ENCODE measurements around the gene LAT.
A peak's percentile ranks its signal among the peaks of the same experiment; 100 is the strongest.

LAT gene

DNA sequence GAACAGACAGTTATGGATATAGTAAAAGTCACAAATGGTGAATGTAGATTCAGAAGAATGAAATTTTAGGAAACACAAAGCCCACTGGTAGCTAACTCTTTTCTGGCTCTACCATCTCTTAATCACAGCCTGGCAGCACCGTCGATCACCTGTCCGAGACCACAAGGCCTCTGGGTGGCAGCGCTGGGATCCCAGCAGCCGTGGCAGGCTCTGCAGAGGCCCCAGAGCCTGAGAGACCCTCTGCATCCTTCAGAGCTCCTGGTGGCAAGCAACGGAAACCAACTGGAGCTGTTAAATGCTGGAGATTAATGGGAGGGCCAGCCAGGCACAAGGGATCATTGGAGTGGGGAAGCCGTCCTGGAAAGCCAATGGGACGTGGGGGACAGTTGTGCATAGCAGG, 26.3 kb downstream of the LAT start:
- no peak for DNase-seq

DNA sequence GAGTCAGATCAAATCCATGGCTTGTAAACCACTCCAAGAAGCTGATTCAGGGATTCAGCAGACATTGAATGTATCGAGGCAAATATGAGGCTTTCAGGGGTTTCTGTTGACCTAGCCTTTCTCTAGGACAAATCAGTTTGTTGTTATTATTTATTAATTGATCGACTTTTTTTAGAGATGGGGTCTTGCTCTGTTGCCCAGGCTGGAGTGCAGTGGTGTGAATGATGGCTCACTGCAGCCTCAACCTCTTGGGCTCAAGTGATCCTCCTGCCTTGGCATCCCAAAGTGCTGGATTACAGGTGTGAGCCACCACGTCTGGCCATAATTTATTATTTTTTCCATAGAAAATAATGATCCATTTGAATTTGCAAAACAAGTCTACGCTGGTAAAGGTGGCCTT, 27.0 kb downstream of the LAT start:
- no peak for DNase-seq

DNA sequence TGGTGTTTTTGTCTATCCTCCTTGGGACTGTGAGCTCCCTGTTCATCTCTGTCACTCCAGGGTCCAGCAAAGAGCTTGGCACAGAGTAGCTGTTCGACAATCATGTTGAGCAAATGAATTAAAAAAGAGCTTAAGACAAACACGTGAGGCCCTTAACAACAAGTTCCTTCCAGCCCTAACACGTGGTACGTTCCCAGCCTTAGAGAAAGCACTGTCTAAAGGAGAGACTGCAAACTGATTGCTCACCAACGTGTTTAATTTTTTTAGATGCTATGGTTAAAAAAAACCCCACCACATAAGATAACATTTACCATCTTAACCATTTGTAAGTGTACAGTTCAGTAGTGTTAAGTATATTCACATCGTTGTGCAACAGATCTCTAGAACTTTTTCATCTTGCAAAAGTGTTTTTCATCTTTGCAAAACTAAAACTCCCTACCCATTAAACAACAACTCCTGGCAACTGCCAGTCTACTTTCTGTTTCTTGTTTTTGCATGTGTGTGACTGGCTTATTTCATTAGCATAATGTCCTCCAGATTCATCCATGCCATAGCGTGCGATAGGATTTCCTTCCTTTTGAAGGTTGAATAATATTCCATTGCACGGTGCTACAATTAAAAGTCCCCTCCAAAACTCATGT, 28.2 kb downstream of the LAT start:
- no peak for DNase-seq

DNA sequence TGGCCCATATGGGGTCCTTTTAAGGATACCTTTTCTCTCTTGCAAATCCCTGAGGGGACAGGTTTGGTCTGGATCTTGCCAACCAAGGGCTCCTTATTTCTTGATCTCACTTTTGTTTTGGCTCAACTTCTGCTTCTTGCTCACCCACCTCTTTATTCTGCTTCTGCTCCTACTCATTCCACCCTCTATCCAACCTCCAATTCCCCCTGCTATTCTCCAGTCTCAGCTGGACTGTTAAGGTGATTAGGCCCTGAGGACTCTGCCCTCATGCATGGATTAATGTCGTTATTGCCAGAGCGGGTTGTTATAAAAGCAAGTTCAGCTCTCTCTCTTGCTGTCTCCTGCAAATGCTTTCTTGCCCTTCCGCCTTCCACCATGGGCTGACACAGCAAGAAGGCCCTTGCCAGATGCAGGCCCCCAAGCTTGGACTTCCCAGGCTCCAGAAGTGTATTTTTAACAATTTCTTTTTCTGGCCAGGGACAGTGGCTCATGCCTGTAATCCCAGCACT, 29.8 kb downstream of the LAT start:
- DNase-seq: no peak

DNA sequence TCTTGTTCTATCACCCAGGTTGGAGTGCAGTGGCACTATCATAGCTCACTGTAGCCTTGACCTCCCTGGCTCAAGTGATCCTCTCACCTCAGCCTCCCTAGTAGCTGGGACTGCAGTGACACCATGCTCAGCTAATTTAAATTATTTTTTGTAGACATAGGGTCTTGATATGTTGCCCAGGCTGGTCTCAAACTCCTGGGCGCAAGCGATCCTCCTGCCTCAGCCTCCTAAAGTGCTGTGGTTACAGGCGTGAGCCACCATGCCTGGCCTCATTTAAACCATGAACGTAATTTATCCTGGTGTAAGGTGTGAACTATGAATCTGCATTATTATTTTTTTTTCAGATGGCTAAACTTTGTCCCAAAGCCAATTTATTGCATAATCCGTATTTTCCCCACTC, 37.3 kb downstream of the LAT start:
- no peak for DNase-seq

DNA sequence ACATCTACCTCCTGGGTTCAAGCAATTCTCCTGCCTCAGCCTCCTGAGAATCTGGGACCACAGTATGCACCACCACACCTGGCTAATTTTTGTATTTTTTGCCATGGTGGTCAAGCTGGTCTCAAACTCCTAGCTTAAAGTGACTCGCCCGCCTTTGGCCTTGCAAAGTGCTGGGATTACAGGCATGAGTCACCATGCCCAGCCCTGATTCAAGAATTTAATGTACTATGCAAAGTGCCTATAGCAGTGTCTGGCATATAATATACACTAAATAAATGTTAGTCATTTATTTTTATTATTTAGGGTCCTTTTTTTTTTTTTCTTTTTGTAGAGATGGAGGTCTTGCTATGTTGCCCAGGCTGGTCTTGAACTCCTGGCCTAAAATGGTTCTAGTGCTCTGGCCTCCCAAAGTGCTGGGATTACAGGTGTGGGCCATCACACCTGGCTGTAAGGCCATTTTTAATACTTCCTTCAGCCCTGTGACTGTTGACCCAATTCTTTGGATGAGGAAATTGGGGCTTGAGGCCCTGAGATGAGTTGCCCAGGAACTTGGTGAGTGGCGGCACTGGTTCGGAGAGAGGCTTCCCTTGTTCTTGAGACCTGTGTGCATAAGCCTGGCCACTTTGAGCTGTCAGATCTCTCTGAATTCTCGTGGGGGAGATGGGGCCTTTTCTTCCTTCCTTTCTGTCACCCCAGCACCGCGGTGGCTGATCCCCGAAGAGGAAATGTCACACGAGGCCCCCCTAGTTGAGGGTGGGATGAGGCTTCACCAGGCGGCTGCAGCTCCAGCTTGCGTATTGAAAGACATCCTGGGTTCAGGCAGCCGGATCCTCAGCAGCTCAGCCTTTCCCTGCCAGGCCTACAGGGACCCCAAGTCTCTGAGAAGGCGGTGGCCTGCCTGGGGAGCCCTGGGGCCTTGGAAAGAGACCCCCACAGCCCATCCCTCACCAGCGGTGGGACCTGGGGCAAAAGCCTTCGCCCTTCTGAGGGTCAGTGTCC, 38.7 kb downstream of the LAT start:
- DNase-seq: no peak

DNA sequence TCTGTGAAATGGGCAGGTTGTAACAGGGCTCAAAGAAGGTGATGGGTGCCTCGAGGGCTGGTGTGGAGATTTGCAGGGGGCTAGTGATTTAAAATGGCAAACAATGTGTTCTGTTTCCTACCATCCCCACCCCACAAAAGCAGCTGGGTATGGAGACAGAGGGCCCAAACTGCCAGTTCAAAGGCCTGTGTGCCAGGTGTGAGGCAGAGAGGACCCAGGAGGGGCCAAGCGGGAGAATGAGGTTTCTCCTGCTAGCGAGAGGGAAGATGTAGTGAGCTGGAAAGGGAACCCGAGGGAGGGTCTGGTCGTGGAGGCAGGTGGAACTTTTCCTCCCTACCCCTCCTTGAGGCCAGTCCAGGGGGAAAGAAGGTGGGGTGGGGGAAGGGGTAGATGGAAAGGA, 39.4 kb downstream of the LAT start:
- no peak for DNase-seq

DNA sequence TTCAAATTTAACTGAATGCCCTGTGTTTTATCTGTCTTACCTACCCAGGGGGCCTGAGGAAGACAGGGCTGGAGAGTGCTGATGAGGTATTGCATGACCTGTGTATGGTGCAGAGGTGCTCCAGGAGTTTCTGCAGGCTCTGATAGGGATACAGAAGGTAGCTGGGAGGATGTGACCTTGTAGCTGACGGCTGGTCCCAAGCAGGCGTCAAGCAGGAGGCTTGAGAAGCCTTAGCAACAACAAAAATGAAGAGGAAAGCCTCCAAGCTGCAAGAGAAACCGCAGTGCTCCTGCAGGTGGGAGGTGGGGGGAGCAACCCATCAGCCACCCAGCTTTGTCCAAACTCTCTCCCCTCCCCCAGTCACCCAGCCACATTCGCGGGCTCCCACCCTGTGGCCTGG, 40.4 kb downstream of the LAT start:
- no peak for DNase-seq

DNA sequence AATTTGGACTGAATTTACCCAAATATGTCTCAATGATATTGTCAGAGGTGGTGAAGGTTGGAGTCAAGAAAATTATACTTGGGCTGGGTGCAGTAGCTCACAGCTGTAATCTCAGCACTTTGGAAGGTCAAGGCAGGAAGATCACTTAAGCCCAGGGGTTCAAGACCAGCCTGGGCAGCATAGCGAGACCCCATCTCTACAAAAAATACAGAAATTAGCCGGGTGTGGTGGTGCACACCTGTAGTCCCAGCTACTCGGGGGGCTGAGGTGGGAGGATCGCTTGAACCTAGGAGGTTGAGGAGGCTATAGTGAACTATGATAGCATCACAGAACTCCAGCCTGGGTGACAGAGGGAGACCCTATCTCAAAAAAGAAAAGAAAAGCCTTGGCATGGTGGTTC, 40.9 kb downstream of the LAT start:
- no peak for DNase-seq

DNA sequence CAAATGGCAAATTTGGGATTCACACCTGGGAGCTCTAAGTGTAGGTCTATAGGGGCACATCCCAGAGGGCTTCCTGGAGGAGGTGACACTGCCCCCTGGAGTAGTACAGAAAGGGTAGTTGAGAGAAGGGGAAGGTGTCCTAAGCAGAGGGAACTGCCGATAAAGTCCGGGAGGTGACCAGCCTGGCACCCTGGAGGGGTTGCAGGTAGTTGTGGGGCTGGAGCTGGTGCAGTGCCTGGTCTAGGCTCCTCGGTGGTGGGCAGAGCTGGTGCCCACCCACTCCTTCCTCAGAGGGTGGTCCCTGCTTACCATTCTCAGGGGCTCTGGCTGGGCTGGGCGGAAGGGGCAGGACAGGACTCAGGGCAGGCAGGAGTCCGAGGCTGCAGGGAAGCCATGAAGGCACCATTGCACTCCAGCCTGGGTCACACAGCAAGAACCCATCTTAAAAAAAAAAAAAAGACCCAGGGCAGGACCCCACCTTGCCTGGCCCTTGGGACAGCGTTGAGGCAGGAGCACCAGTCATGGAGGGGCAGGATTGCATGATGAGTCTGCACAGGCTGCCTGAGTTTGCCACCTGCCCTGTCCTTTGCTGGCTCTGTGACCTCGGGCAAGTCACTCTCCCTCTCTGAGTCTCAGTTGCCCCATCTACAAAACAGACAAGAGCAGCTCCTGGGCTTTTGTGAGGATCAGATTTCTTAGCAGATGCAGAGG, 43.8 kb downstream of the LAT start:
- no peak for DNase-seq

DNA sequence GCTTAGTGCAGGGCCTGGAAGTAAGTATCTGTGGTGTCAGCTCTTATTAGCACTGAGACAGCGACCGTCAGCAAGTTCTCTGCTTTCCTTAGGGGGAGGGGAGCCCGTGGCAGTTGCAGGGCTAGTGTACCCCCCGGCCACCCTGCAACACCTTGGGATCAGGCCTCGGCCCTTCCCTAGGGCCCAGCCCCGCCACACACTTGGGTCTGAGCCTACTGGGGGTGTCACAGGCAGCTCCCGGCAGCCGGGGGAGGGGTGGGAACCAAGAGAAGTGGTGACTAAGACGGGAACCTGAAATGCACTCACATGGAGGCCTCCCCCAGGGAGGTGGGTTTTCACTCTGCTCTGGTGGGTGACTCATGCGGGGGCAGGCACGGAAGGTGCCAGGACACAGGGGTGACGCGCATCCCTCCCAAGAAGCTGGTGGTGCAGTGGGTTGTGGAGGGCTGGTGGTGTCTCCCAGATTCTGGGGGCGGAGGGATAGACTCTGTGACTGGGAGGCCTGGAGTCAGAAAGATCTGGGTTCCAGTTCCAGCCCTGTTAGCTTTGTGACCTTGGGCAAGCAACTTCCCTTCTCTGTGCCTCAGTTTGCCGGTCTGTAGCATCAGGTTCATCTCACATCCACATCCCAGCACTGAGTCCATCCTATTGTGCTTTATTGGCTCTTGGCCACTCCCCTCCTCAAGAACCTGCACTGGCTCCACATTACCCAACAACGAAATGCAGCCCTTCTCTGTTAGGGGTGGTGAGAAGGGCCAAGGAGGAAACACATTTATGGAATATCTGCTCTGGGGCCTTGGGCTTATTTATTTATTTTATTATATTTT, 44.5 kb downstream of the LAT start:
- peak; percentile 86 for DNase-seq

DNA sequence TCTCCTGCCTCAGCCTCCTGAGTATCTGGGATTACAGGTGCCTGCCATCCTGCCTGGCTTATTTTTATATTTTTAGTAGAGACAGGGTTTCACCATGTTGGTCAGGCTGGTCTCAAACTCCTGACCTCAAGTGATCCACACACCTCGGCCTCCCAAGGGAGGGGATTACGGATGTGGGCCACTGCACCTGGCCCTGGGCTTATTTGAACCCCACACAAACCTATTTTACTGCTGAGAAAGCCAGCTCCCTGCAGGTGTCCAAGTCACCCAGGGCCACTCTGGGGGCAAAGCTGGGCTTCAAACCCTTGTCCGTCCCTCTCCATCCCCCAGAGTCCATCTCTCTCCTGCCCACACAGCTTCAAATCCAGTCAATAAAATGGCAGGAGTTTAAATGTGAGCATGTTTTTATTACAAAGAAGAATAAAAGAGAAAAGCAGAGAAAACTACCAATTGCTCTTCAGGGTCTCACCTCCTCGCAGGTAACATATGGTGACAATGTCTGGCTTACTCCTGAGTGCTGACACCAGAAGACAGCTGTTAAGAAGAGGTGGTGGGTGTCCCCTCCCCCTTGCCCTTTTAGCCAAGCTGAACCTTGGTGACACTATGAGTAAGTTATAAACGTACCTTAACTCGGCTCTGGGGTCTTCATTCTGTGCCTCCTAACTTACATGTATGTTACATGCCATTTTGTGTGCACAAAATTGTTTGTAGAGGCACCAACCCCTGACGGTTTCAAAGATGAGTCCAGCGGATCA, 45.4 kb downstream of the LAT start:
- no peak for DNase-seq
